Left lung (tissue), 10 donors: Measurements from ENCODE around the gene EHD4. TPM values are rescaled to one million over a fixed set of nuclear protein-coding genes. Genes with fewer than 3 reads are reported as not detected.
A peak's percentile ranks its signal among the peaks of the same experiment; 100 is the strongest.

Experiments
- ATAC-seq: fragments of 200-7000 bp; cut with Tn5 transposase; one replicate; pipeline ENCODE4 v1.9.1; 2020; ENCODE audit warnings: moderate library complexity
- DNase-seq, 4 donors: peaks; one replicate each; pipeline ENCODE4 v3.0.0-alpha.2; 2013 to 2020
- H3K27ac ChIP-seq, 2 donors: fragments of 200-600 bp; sonication (generic) in 1 of 2; one replicate each; pipeline versions ENCODE4 v1.5.0 to v1.8.0; 2020 to 2021
- H3K27me3 ChIP-seq, 2 donors: fragments of 200-600 bp; sonication (generic) in 1 of 2; one replicate each; pipeline versions ENCODE4 v1.5.0 to v1.8.0; 2020 to 2021
- H3K36me3 ChIP-seq, 2 donors: fragments of 200-600 bp; sonication (generic) in 1 of 2; one replicate each; pipeline versions ENCODE4 v1.5.0 to v1.8.0; 2020 to 2021
- H3K4me1 ChIP-seq, 2 donors: fragments of 200-600 bp; one replicate each; pipeline ENCODE4 v1.8.0; 2021
- H3K4me3 ChIP-seq, 2 donors: fragments of 200-600 bp; sonication (generic) in 1 of 2; one replicate each; pipeline versions ENCODE4 v1.5.0 to v1.8.0; 2020 to 2021; ENCODE audit warnings: mild to moderate bottlenecking in 1 of 2
- H3K9me3 ChIP-seq, 2 donors: fragments of 200-600 bp; sonication (generic) in 1 of 2; one replicate each; pipeline versions ENCODE4 v1.5.0 to v1.8.0; 2020 to 2021
- intact Hi-C, 2 donors: fragments of 100-400 bp; cut with DNase I; formaldehyde crosslinking; loops; one replicate each; pipeline versions ENCODE4 v1.11.2 to v1.14.2; 2022
- polyA plus RNA-seq, 6 donors: library from polyadenylated mRNA; unstranded; fragments of 120-200 nt; gene quantifications; one replicate each; pipeline ENCODE4 v1.2.1, GENCODE V29; 2013; ENCODE audit not compliant: insufficient read length in 6 of 6
- total RNA-seq, 2 donors: library from RNA; stranded (reverse); fragmentation: NEBNext Ultra II Directional; extraction: Animal tissue kit (Norgen Biotek cat#: 25700); gene quantifications; one replicate each; pipeline ENCODE4 v1.2.1, GENCODE V29; 2021
- TF ChIP-seq, protein P1 (sequence below), 2 donors: fragments of 200-600 bp; sonication (generic) in 1 of 2; IDR thresholded peaks; one replicate each; pipeline versions ENCODE4 v1.5.0 to v1.8.0; 2021; ENCODE audit warnings: antibody characterized with exemption in 2 of 2
- donor health status: DM: no; HTN: yes; CAD: no.
- donor health status: DM: no; HTN: no; CAD: no.

The EHD4 gene
- total and polyA plus RNA-seq, 8 donors, result 11.7 to 32.6 (median 13.1) TPM

GRCh38 chr15:41925086-41925608 lies 47.2 kb downstream of the EHD4 start:
- H3K9me3 ChIP-seq, result no peaks in the 10 kb centered on the region
- H3K27me3 ChIP-seq, result no peaks in the 10 kb centered on the region
- H3K4me3 ChIP-seq, result no peak overlapping the region
- peaks cover 45 to 77% of the 10 kb centered on the region in 2 donors for H3K4me1 ChIP-seq
- intact Hi-C loops, result no loop called here
- H3K36me3 ChIP-seq, result peaks cover 0 to 32% of the 10 kb centered on the region in 2 donors
- ATAC-seq (no peak), DNase-seq (peak in 1 of 4 donors; percentile 55)
- no peak overlapping the region for H3K27ac ChIP-seq
- TF ChIP-seq, protein P1, sequence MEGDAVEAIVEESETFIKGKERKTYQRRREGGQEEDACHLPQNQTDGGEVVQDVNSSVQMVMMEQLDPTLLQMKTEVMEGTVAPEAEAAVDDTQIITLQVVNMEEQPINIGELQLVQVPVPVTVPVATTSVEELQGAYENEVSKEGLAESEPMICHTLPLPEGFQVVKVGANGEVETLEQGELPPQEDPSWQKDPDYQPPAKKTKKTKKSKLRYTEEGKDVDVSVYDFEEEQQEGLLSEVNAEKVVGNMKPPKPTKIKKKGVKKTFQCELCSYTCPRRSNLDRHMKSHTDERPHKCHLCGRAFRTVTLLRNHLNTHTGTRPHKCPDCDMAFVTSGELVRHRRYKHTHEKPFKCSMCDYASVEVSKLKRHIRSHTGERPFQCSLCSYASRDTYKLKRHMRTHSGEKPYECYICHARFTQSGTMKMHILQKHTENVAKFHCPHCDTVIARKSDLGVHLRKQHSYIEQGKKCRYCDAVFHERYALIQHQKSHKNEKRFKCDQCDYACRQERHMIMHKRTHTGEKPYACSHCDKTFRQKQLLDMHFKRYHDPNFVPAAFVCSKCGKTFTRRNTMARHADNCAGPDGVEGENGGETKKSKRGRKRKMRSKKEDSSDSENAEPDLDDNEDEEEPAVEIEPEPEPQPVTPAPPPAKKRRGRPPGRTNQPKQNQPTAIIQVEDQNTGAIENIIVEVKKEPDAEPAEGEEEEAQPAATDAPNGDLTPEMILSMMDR (IDR thresholded peaks at IDR 0.05), result no peak

DNA sequence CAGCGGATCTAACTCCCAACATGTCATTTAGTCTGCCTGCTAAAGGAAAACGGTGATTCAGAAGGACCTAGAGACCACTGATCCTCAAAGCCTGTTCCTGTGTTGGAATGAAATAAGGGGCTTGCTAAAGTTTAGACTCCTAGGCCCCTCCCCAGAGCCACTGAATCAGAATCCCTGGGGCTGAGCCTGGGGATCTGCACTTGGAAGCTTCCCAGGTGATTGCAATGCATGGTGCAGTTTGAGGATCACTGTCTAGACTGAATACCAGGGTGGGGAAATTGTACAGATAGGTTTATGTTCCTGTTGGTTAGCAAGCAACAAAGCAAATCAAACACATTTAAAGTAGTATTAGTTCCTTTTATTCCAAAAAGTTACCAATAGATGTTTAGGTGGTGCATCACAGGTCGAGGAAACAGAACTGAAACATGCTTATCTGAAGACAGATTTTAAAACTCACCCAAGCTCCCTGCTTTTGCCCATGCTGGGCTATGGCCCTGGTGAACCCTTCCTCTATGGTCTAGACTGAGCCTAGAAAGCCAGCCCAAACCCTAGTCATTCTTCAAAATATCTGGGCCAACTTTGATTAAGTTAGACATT lies 48.9 kb downstream of the EHD4 start:
- intact Hi-C loops, result no loop called here
- Histone ChIP-seq H3K27ac (no peak overlapping the region), H3K27me3 (no peaks in the 10 kb centered on the region), H3K4me3 (no peak overlapping the region), H3K4me1 (peaks cover 28 to 67% of the 10 kb centered on the region in 2 donors), H3K36me3 (peaks cover 0 to 43% of the 10 kb centered on the region in 2 donors), H3K9me3 (no peaks in the 10 kb centered on the region)
- TF ChIP-seq, protein P1 (IDR thresholded peaks at IDR 0.05), result no peak
- no peak for ATAC-seq
- no peak for DNase-seq

DNA sequence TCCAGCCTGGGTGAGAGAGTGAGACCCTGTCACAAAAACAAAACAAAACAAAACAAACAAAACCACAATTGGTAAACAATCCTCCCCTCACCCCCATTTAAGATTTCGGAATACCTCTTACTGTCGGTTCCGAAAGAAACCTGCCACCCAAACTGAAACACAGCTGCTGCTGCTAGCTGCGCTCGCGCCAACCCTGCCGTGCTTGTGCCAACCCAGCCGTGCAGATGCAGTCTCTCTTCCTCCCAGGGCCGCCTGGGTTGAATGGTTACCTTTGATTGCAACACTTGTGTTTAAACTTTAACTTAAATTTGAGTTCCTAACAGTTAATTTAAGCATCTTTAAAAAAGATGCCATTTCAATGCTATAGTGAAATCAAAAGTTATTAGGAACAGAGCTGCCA lies 50.0 kb downstream of the EHD4 start:
- DNase-seq (no peak), ATAC-seq (no peak)
- peaks cover 24 to 67% of the 10 kb centered on the region in 2 donors for H3K4me1 ChIP-seq
- intact Hi-C loops, result no loop called here
- H3K9me3 ChIP-seq, result no peaks in the 10 kb centered on the region
- H3K27ac ChIP-seq, result no peak overlapping the region
- H3K27me3 ChIP-seq, result no peaks in the 10 kb centered on the region
- TF ChIP-seq, protein P1 (IDR thresholded peaks at IDR 0.05), result no peak
- H3K36me3 ChIP-seq, result peaks cover 0 to 54% of the 10 kb centered on the region in 2 donors
- H3K4me3 ChIP-seq, result no peak overlapping the region

- no peak for DNase-seq
- peaks cover 0 to 54% of the 10 kb centered on the region in 2 donors for H3K36me3 ChIP-seq
- no peaks in the 10 kb centered on the region for H3K27me3 ChIP-seq
- no peak for ATAC-seq
- H3K4me1 ChIP-seq, result peaks cover 17 to 67% of the 10 kb centered on the region in 2 donors
- H3K9me3 ChIP-seq, result no peaks in the 10 kb centered on the region
- TF ChIP-seq, protein P1 (IDR thresholded peaks at IDR 0.05), result no peak
- peak overlapping the region in 1 of 2 donors; percentile 7 for H3K27ac ChIP-seq
- intact Hi-C loops, result no loop called here
- no peak overlapping the region for H3K4me3 ChIP-seq
Observed at GRCh38 chr15:41921639-41922038, 50.7 kb downstream of the EHD4 start.

DNA sequence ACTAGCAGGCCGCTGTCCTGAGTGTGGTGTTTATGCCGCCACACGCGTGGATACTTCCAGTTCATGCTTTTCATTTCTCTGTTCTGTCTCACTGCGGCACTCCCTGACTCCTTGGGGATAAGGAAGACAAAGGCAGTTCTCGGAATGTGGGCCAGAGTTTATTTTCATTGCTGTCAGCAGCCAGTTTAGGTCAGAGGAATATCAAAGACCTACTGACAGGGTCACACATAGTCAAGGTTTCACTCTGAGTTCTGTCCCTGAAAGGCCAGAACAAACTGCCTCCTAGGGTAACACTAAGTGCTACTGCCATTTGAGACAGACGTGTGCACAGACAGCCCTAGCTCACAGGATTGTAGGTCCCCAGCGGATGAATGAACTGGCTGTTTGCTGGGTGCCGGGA lies 51.2 kb downstream of the EHD4 start:
- no peaks in the 10 kb centered on the region for H3K27me3 ChIP-seq
- H3K36me3 ChIP-seq, result peaks cover 0 to 54% of the 10 kb centered on the region in 2 donors
- H3K4me1 ChIP-seq, result peaks cover 13 to 67% of the 10 kb centered on the region in 2 donors
- DNase-seq, result no peak
- H3K9me3 ChIP-seq, result no peaks in the 10 kb centered on the region
- ATAC-seq, result no peak
- intact Hi-C loops, result no loop called here
- TF ChIP-seq, protein P1 (IDR thresholded peaks at IDR 0.05), result no peak
- H3K4me3 ChIP-seq, result no peak overlapping the region
- peak overlapping the region in 1 of 2 donors; percentile 7 for H3K27ac ChIP-seq
